Measurements from ENCODE around the gene MTARC2. TPM values are rescaled to one million over a fixed set of nuclear protein-coding genes. Genes with fewer than 3 reads are reported as not detected.
"Not testable (repeated sequence)": the region's sequence is repeated elsewhere in the genome, so short reads cannot be mapped to it uniquely, and the experiment has no call there.

The MTARC2 gene
- total RNA-seq, 4 donors from 2014 or later: 15.6 to 22.9 (median 20.5) TPM

DNA sequence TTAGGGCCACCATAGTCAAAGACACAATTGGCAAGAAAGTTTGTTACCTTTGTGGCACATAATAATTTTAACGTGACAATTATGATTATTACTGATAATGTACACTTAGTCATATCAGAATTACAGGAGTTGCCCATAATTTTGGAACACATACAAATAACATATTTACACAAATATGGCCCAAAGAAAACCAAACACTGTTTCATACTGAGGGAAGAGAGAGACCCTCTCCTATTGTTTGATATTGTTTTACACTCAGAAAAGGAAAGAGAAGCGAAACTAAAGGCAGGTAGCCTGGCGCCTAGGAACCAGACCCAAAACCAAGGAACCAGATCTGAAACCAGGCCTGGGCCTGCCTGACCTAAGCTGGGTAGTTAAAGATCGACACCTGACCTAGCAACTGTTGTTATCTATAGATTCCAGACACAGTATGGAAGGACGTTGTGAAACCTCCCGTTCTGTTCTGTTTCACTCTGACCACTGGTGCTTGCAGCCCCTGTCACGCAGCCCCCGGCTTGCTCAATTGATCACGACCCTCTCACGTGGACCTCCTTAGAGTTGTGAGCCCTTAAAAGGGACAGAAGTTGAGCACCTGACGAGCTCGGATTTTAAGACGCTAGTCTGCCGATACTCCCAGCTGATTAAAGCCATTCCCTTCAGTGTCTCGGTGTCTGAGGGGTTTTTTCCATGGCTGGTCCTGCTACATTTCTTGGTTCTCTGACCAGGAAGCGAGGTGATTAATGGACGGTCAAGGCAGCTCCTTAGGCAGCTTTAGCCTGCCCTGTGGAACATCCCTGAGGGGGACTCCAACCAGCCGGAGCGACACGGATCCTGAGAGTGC lies 30.1 kb upstream of the MTARC2 start:
- Histone ChIP-seq H3K9me3 (no peaks in the 10 kb centered on the region), H3K4me3 (no peak overlapping the region), H3K27ac (replicated peaks in 1 of 4) (no peak overlapping the region), H3K27me3 (no peaks in the 10 kb centered on the region), H3K36me3 (no peaks in the 10 kb centered on the region), H3K4me1 (no peaks in the 10 kb centered on the region)
- peak; percentile 47 for DNase-seq (ENCODE audit: extremely low spot score)
- no peak for TF ChIP-seq POLR2AphosphoS5 (IDR thresholded peaks at IDR 0.05)
- no peak for TF ChIP-seq EP300 (IDR thresholded peaks at IDR 0.05)
- TF ChIP-seq, protein P1, sequence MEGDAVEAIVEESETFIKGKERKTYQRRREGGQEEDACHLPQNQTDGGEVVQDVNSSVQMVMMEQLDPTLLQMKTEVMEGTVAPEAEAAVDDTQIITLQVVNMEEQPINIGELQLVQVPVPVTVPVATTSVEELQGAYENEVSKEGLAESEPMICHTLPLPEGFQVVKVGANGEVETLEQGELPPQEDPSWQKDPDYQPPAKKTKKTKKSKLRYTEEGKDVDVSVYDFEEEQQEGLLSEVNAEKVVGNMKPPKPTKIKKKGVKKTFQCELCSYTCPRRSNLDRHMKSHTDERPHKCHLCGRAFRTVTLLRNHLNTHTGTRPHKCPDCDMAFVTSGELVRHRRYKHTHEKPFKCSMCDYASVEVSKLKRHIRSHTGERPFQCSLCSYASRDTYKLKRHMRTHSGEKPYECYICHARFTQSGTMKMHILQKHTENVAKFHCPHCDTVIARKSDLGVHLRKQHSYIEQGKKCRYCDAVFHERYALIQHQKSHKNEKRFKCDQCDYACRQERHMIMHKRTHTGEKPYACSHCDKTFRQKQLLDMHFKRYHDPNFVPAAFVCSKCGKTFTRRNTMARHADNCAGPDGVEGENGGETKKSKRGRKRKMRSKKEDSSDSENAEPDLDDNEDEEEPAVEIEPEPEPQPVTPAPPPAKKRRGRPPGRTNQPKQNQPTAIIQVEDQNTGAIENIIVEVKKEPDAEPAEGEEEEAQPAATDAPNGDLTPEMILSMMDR (IDR thresholded peaks at IDR 0.05): no peak
- no peak for TF ChIP-seq POLR2A (IDR thresholded peaks at IDR 0.05; ENCODE audit: low read depth)
- intact Hi-C loops (cut with DNase I): no loop called here
- WGBS: 89% methylated on average over 17 of the region's 20 CpGs

DNA sequence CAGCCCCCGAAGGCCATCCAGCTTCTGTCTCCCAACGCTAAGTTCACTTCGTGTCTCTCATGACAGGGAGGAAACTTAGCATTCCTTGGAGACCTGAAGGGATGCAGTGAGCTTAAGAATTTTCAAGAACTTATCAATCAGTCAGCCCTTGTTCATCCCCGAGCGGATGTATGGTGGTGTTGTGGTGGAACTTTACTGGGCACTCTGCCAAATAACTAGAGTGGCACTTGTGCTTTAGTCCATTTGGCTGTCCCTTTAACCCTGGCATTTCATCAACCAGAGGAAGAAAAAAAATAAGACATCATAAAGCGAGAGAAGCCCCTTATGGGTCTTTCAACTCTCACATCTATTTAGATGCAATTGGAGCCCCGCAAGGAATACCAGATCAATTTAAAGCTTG lies 26.9 kb upstream of the MTARC2 start:
- DNase-seq (ENCODE audit: extremely low spot score): not testable (repeated sequence)

DNA sequence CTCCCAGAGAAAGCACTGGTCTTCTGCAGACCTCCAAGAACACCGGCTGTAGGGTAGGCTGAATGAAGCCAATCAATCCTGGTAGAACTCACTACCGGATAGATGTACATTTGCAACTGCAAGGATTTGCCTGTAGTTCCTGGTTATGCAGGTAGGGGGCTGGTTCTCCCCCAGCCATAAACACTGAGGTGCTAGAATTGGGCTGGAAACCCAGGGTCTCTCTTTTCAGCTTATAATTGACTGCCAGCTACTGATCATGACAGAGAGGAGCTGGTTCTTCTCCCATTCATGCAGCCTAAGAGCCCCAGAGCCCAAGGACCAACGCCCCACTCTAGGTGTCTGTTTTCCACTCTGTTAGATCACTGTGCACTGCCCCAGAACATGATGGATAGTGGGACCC lies 21.5 kb upstream of the MTARC2 start:
- WGBS: 80% methylated on average over 3 of the region's 3 CpGs
- Histone ChIP-seq H3K9me3 (no peaks in the 10 kb centered on the region), H3K27me3 (no peaks in the 10 kb centered on the region), H3K4me1 (no peaks in the 10 kb centered on the region), H3K36me3 (no peaks in the 10 kb centered on the region), H3K27ac (replicated peaks in 1 of 4) (no peak overlapping the region), H3K4me3 (no peak overlapping the region)
- intact Hi-C loops (cut with DNase I): no loop called here
- no peak for TF ChIP-seq POLR2A (IDR thresholded peaks at IDR 0.05; ENCODE audit: low read depth)
- TF ChIP-seq, protein P1 (IDR thresholded peaks at IDR 0.05): peak in 2 of 3 experiments; percentile 5 to 18
- DNase-seq (ENCODE audit: extremely low spot score): no peak

More for the DNA sequence above, 26.9 kb upstream of the MTARC2 start:
- H3K27me3 ChIP-seq; H3K36me3 ChIP-seq; H3K4me3 ChIP-seq; H3K9me3 ChIP-seq; H3K27ac ChIP-seq (replicated peaks in 1 of 4); H3K4me1 ChIP-seq; intact Hi-C loops (cut with DNase I): not testable (repeated sequence)
- 82% methylated on average over 7 of the region's 7 CpGs for WGBS

DNA sequence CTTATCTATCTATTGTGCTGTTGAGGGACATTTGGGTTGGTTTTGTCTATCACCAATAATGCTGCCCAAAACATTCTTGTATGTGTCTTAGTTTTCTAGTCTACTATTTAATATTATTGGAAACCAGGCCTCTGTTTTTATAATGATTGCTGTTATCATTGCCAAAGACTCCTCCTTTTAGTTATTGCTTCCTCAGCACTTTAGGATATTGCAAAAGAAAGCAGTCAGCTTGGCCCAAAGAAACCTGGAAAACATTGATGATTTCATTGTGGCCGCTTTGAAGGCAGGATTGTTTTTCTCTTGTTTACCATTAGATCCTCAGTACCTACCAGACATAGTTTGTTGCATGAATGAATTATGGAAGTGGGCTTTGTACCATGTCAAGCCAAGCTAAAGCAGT lies 20.6 kb upstream of the MTARC2 start:
- no peaks in the 10 kb centered on the region for H3K36me3 ChIP-seq
- whole genome bisulfite sequencing: 83% methylated on average over 1 of the region's 1 CpG
- no peak overlapping the region for H3K4me3 ChIP-seq
- intact Hi-C loops (cut with DNase I): no loop called here
- H3K4me1 ChIP-seq: peaks cover 0 to 5% (median 3%) of the 10 kb centered on the region in 4 donors
- no peaks in the 10 kb centered on the region for H3K27me3 ChIP-seq
- DNase-seq (ENCODE audit: extremely low spot score): no peak
- no peak overlapping the region for H3K27ac ChIP-seq (replicated peaks in 1 of 4)
- TF ChIP-seq, protein P1 (IDR thresholded peaks at IDR 0.05): no peak
- TF ChIP-seq POLR2AphosphoS5 (IDR thresholded peaks at IDR 0.05): no peak
- no peak for TF ChIP-seq EP300 (IDR thresholded peaks at IDR 0.05)
- no peak for TF ChIP-seq POLR2A (IDR thresholded peaks at IDR 0.05; ENCODE audit: low read depth)
- no peaks in the 10 kb centered on the region for H3K9me3 ChIP-seq

DNA sequence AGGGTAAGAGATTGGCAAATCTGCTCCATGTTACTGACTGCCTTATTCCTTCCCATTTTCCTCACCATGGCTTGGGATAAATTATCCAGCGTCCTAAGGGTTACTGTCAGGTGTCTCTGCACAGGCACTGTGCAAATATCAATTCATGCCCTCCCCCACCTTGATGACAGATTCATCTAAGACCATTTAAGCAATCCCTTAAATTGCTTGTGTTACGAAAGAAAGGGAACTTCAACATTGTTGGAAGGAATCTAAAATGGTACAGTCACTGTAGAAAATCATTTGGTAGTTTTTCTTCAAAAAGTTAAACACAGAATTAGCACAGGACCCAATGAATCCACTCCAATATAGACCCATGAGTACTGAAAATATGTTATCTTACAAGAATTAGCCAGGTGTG lies 17.6 kb upstream of the MTARC2 start:
- no peak overlapping the region for H3K4me3 ChIP-seq
- TF ChIP-seq POLR2AphosphoS5 (IDR thresholded peaks at IDR 0.05) (no peak), POLR2A (IDR thresholded peaks at IDR 0.05; ENCODE audit: low read depth) (no peak), EP300 (IDR thresholded peaks at IDR 0.05) (no peak)
- TF ChIP-seq, protein P1 (IDR thresholded peaks at IDR 0.05): no peak
- H3K9me3 ChIP-seq: no peaks in the 10 kb centered on the region
- no peak for DNase-seq (ENCODE audit: extremely low spot score)
- intact Hi-C loops (cut with DNase I): no loop called here
- H3K27ac ChIP-seq (replicated peaks in 1 of 4): no peak overlapping the region
- WGBS: 83% methylated on average over 2 of the region's 2 CpGs
- H3K36me3 ChIP-seq: no peaks in the 10 kb centered on the region
- no peaks in the 10 kb centered on the region for H3K27me3 ChIP-seq
- H3K4me1 ChIP-seq: peaks cover 0 to 22% (median 16%) of the 10 kb centered on the region in 4 donors

All from esophagus muscularis mucosa (tissue), 4 donors.